22Rv1 (cell line): ENCODE data around the gene CFAP99.

Experiments used
- CTCF ChIP-seq: fragments of 450-650 bp; IDR thresholded peaks from 2 replicates; pipeline ENCODE4 v1.5.1; 2017; ENCODE audit warnings: mild to moderate bottlenecking
- ZFX ChIP-seq: fragments of 450-650 bp; IDR thresholded peaks from 2 replicates; pipeline ENCODE4 v1.6.1; 2017; ENCODE audit warnings: antibody characterized with exemption, borderline replicate concordance

- TF ChIP-seq CTCF (no peak), ZFX (no peak)
Observed at GRCh38 chr4:2433609-2434350, 15.0 kb downstream of the CFAP99 start.
